ENCODE data around the gene RALGDS.

GRCh38 chr9:133098104-133098754 lies 22.8 kb downstream of the RALGDS start:
- TF ChIP-seq CTCF (IDR thresholded peaks at IDR 0.05 in 4 of 5, conservative IDR thresholded peaks at IDR 0.05 in 1 of 5) (no peak), POLR2A (IDR thresholded peaks at IDR 0.05) (no peak)

Measured in gastrocnemius medialis (tissue), 4 donors.